GM23248 (cell line): ENCODE results near the gene TMC8. TPM values are rescaled to one million over a fixed set of nuclear protein-coding genes. Genes with fewer than 3 reads are reported as not detected.
"Not testable (repeated sequence)": the region's sequence is repeated elsewhere in the genome, so short reads cannot be mapped to it uniquely, and the experiment has no call there.

Experiments
- DNase-seq: peaks from one replicate; pipeline ENCODE4 v3.0.0-alpha.2; 2015
- H2AFZ ChIP-seq: fragments of 200-600 bp; sonication (generic); 2 replicates; pipeline ENCODE4 v1.6.1; 2016; ENCODE audit warnings: antibody characterized with exemption
- H3F3A ChIP-seq: fragments of 200-600 bp; sonication (generic); 2 replicates; pipeline ENCODE4 v1.6.1; 2016; ENCODE audit warnings: mild to moderate bottlenecking, antibody characterized with exemption, mixed run types; ENCODE audit not compliant: insufficient read depth
- H3K27ac ChIP-seq: fragments of 200-600 bp; sonication (generic); 2 replicates; pipeline ENCODE4 v1.5.1; 2016; ENCODE audit warnings: mild to moderate bottlenecking
- H3K27me3 ChIP-seq: fragments of 200-600 bp; sonication (generic); replicated peaks from 2 replicates; pipeline ENCODE4 v1.6.1; 2016; ENCODE audit warnings: mild to moderate bottlenecking; ENCODE audit not compliant: insufficient read depth
- H3K36me3 ChIP-seq: fragments of 200-600 bp; sonication (generic); 2 replicates; pipeline ENCODE4 v1.6.1; 2016; ENCODE audit warnings: low read depth, mild to moderate bottlenecking
- H3K4me1 ChIP-seq: fragments of 200-600 bp; sonication (generic); 2 replicates; pipeline ENCODE4 v1.6.1; 2016; ENCODE audit warnings: mild to moderate bottlenecking; ENCODE audit not compliant: insufficient read depth
- H3K4me2 ChIP-seq: fragments of 200-600 bp; sonication (generic); one replicate; pipeline ENCODE4 v1.6.1; 2016; ENCODE audit warnings: mild to moderate bottlenecking; ENCODE audit not compliant: unreplicated experiment
- H3K4me3 ChIP-seq: fragments of 200-600 bp; sonication (generic); 2 replicates; pipeline ENCODE4 v1.5.1; 2016; ENCODE audit warnings: mild to moderate bottlenecking
- H3K79me2 ChIP-seq: fragments of 200-600 bp; sonication (generic); 2 replicates; pipeline ENCODE4 v1.6.1; 2016; ENCODE audit warnings: mild to moderate bottlenecking; ENCODE audit not compliant: insufficient read depth
- H3K9ac ChIP-seq: fragments of 200-600 bp; sonication (generic); 2 replicates; pipeline ENCODE4 v1.6.1; 2016; ENCODE audit warnings: mild to moderate bottlenecking
- H3K9me2 ChIP-seq: fragments of 200-600 bp; sonication (generic); 2 replicates; pipeline ENCODE4 v1.6.1; 2016; ENCODE audit warnings: mixed run types, mild to moderate bottlenecking, moderate library complexity; ENCODE audit not compliant: insufficient read depth
- H3K9me3 ChIP-seq: fragments of 200-600 bp; sonication (generic); one replicate; pipeline ENCODE4 v1.6.1; 2017; ENCODE audit warnings: low read depth
- H4K20me1 ChIP-seq: fragments of 200-600 bp; sonication (generic); 2 replicates; pipeline ENCODE4 v1.6.0; 2016; ENCODE audit not compliant: insufficient read depth
- EZH2 ChIP-seq: fragments of 200-600 bp; sonication (generic); IDR thresholded peaks from 2 replicates; pipeline ENCODE4 v1.6.1; 2018; ENCODE audit warnings: antibody characterized with exemption, mild to moderate bottlenecking; ENCODE audit not compliant: insufficient read depth, poor library complexity, severe bottlenecking
- EZH2phosphoT487 ChIP-seq: fragments of 200-600 bp; sonication (generic); IDR thresholded peaks from 2 replicates; pipeline ENCODE4 v1.6.1; 2018; ENCODE audit warnings: antibody characterized with exemption, moderate library complexity, mild to moderate bottlenecking, low read depth; ENCODE audit not compliant: insufficient read depth
- WGBS, 2 experiments: methylation state at CpG; one replicate each; pipeline ENCODE4 v1.1.6; 2015 to 2017; ENCODE audit warnings: low lambda C conversion rate in 2 of 2, low coverage in 1 of 2; ENCODE audit errors: missing lambda C conversion rate in 2 of 2; 5-methylcytosine and 5-hydroxymethylcytosine counted together
- in situ Hi-C: fragments of 300-500 bp; cut with MboI; formaldehyde crosslinking; loops from 2 replicates; pipeline ENCODE4 v1.15.0; 2020
- polyA plus RNA-seq: library from polyadenylated mRNA; unstranded; fragments of >200 nt; fragmentation: Nextera tagmentation; extraction: Ambion mirVana; gene quantifications from 2 replicates; pipeline ENCODE4 v1.2.1, GENCODE V29; 2016
- total RNA-seq: library from RNA; depleted of rRNA; stranded (reverse); fragments of >200 nt; shearing (Covaris generic); gene quantifications from 2 replicates; pipeline ENCODE4 v1.2.3, GENCODE V29; 2014

Gene TMC8
- total and polyA plus RNA-seq, 2 experiments from 2014 or later, result not detected

GRCh38 chr17:78113804-78114785, 16.5 kb upstream of the TMC8 start:
- Histone ChIP-seq H3K9me3 (no peaks in the 10 kb centered on the region), H3K36me3 (no peaks in the 10 kb centered on the region), H2AFZ (no peak overlapping the region), H3K27ac (no peak overlapping the region), H3K9me2 (no peaks in the 10 kb centered on the region), H3K79me2 (no peaks in the 10 kb centered on the region), H3K9ac (no peak overlapping the region), H3K27me3 (peaks cover 19% of the 10 kb centered on the region), H3K4me1 (no peaks in the 10 kb centered on the region), H3F3A (no peaks in the 10 kb centered on the region), H3K4me3 (no peak overlapping the region), H3K4me2 (no peak overlapping the region), H4K20me1 (no peaks in the 10 kb centered on the region)
- WGBS, 2 experiments, result 83 to 84% methylated on average over 25 of the region's 25 CpGs
- TF ChIP-seq EZH2 (no peak), EZH2phosphoT487 (no peak)
- in situ Hi-C loops, result no loop called here
- DNase-seq, result no peak

DNA sequence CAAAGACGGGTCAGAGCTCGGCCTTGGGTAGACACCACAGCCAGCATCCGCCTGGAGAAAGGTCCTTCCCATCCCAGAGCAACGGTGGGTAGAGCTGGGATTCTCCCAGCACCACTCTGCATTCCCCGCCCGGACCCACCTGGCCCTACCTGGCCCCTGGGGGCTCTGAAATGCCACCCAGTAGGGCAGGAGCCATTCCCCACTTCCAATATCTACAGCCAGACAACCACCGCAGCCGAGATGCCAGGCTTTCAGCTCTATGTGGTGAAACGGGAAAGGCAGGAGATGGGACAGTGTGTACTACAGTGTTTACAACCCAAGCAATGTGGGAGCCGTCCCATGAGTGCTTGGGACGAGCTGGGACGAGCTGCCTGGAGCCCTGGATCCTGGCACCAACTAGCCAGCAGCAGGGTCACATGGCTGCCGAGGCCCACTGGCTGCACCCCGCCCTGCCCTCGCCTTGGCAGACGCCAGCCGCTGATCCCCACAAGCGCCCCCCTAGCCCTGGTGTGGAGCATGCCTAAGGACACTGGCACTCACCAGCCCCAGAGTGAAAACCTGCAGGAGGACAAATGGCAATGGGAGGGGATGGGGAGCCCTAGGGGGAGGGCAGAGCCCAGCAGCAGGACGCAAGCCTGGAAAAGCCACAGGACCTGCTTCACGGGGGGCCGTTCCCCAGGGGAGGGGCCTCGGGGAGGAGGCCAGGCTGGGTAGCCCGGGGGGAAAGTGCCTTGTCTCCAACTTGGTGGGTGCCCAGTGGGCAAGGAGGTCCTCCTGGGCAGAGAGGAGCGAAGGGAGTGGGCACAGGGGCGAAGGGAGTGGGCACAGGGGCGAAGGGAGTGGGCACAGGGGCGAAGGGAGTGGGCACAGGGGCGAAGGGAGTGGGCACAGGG, 15.5 kb upstream of the TMC8 start:
- Histone ChIP-seq H3K4me1 (no peaks in the 10 kb centered on the region), H3K79me2 (no peaks in the 10 kb centered on the region), H4K20me1 (no peaks in the 10 kb centered on the region), H2AFZ (no peak overlapping the region), H3K36me3 (no peaks in the 10 kb centered on the region), H3K4me2 (no peak overlapping the region), H3K9ac (no peak overlapping the region), H3K27me3 (peaks cover 19% of the 10 kb centered on the region), H3K9me2 (no peaks in the 10 kb centered on the region), H3K27ac (no peak overlapping the region), H3K9me3 (no peaks in the 10 kb centered on the region), H3F3A (no peaks in the 10 kb centered on the region), H3K4me3 (no peak overlapping the region)
- 23 to 32% methylated on average over 21 to 28 of the region's 28 CpGs for WGBS, 2 experiments
- in situ Hi-C loops, result no loop called here
- TF ChIP-seq EZH2 (no peak), EZH2phosphoT487 (no peak)
- DNase-seq, result no peak

- H3K27ac ChIP-seq, H2AFZ ChIP-seq, H3K9ac ChIP-seq, H3K9me3 ChIP-seq, H3K79me2 ChIP-seq, H4K20me1 ChIP-seq, H3K4me1 ChIP-seq, H3K4me3 ChIP-seq, H3K4me2 ChIP-seq, H3K9me2 ChIP-seq, DNase-seq, H3K36me3 ChIP-seq, in situ Hi-C loops, H3F3A ChIP-seq: not testable (repeated sequence)
- peaks cover 19% of the 10 kb centered on the region for H3K27me3 ChIP-seq
- WGBS, 2 experiments, result 73 to 82% methylated on average over 10 to 17 of the region's 18 CpGs
These were observed 14.8 kb upstream of the TMC8 start for GRCh38 chr17:78115803-78116202.

GRCh38 chr17:78116411-78116810, 14.2 kb upstream of the TMC8 start:
- in situ Hi-C loops, result no loop called here
- Histone ChIP-seq H3K27me3 (peaks cover 19% of the 10 kb centered on the region), H3K27ac (no peak overlapping the region), H3K9ac (no peak overlapping the region), H3K9me3 (no peaks in the 10 kb centered on the region), H2AFZ (no peak overlapping the region), H3K4me1 (no peaks in the 10 kb centered on the region), H3F3A (no peaks in the 10 kb centered on the region), H3K9me2 (no peaks in the 10 kb centered on the region), H3K79me2 (no peaks in the 10 kb centered on the region), H3K4me3 (no peak overlapping the region), H3K4me2 (no peak overlapping the region), H3K36me3 (no peaks in the 10 kb centered on the region), H4K20me1 (no peaks in the 10 kb centered on the region)
- TF ChIP-seq EZH2, result no peak
- no peak for TF ChIP-seq EZH2phosphoT487
- no peak for DNase-seq
- WGBS, 2 experiments, result 75 to 79% methylated on average over 9 of the region's 9 CpGs
